ENCODE measurements around the gene TRIM63.
"Not testable (repeated sequence)": the region's sequence is repeated elsewhere in the genome, so short reads cannot be mapped to it uniquely, and the experiment has no call there.

The TRIM63 gene

GRCh38 chr1:26067432-26067911, at the start of gene TRIM63:
Gene TRIM63, minus strand, starts transcription at chr1:26067630. Its CDS starts 136 bp downstream, at chr1:26067494.
- DNase-seq = no peak

GRCh38 chr1:26114165-26114927, 46.9 kb upstream of the TRIM63 start:
- no peak for DNase-seq

GRCh38 chr1:26112407-26112775, 45.0 kb upstream of the TRIM63 start:
- no peak for DNase-seq

GRCh38 chr1:26111530-26112406, 44.3 kb upstream of the TRIM63 start, which contains the start of gene PDIK1L:
Gene PDIK1L, plus strand, starts transcription at chr1:26111824. Its CDS starts 2,485 bp downstream, at chr1:26114309.
- peak; percentile 88 to 95 (median 92) for DNase-seq

- DNase-seq = peak; percentile 36 to 74 (median 50)
These were observed 43.5 kb upstream of the TRIM63 start for GRCh38 chr1:26110731-26111529.

GRCh38 chr1:26109229-26110164, 42.1 kb upstream of the TRIM63 start:
- DNase-seq = no peak

- DNase-seq = not testable (repeated sequence)
These were observed 37.8 kb upstream of the TRIM63 start for GRCh38 chr1:26105226-26105548.

- no peak for DNase-seq
These were observed 35.1 kb upstream of the TRIM63 start for GRCh38 chr1:26102526-26102925.

GRCh38 chr1:26102119-26102518, 34.7 kb upstream of the TRIM63 start:
- no peak for DNase-seq

- not testable (repeated sequence) for DNase-seq
These were observed 32.8 kb upstream of the TRIM63 start for GRCh38 chr1:26100204-26100603.

- no peak for DNase-seq
These were observed 32.4 kb upstream of the TRIM63 start for GRCh38 chr1:26099780-26100179.

- no peak for DNase-seq
These were observed 31.2 kb upstream of the TRIM63 start for GRCh38 chr1:26098602-26099001.

- DNase-seq = no peak
These were observed 30.3 kb upstream of the TRIM63 start for GRCh38 chr1:26097696-26098095.

GRCh38 chr1:26096471-26096870, 29.0 kb upstream of the TRIM63 start:
- no peak for DNase-seq

GRCh38 chr1:26094677-26095383, 27.4 kb upstream of the TRIM63 start:
- no peak for DNase-seq

- DNase-seq = no peak
These were observed 26.7 kb upstream of the TRIM63 start for GRCh38 chr1:26094076-26094669.

- DNase-seq = not testable (repeated sequence)
These were observed 26.1 kb upstream of the TRIM63 start for GRCh38 chr1:26093569-26093968.

GRCh38 chr1:26092422-26092821, 25.0 kb upstream of the TRIM63 start:
- DNase-seq = no peak

- no peak for DNase-seq
These were observed 23.5 kb upstream of the TRIM63 start for GRCh38 chr1:26090893-26091292.

GRCh38 chr1:26089125-26089524, 21.7 kb upstream of the TRIM63 start:
- DNase-seq = no peak

- DNase-seq = no peak
These were observed 17.4 kb upstream of the TRIM63 start for GRCh38 chr1:26084844-26085243.

Data from activated naive CD4-positive, alpha-beta T cell (primary cell).